LNCAP (cell line): Measurements from ENCODE around the gene CEP41.

Source experiments
- TF ChIP-seq, protein P1 (sequence below): fragments of 450-650 bp; IDR thresholded peaks from 2 replicates; pipeline ENCODE4 v1.5.1; 2017; ENCODE audit warnings: mild to moderate bottlenecking

CEP41 gene

DNA sequence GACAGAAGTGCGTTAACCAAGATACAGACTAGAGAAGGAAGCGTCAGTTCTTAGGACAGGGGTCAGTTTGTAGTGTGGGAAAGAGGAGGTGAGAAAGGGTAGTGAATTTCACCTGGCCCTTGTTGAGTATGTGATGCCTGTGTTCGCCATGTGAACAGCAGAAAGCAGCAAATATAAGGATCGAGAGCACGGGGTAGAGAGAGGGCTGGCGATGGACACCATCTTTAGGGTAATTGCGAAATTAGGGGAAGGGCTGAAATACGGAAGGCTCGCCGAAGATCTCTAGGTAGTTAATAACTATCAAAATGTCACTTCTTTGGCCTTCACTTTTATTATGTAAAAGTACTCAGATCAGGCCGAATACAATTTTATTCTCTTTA, 44.9 kb upstream of the CEP41 start:
- TF ChIP-seq, protein P1, sequence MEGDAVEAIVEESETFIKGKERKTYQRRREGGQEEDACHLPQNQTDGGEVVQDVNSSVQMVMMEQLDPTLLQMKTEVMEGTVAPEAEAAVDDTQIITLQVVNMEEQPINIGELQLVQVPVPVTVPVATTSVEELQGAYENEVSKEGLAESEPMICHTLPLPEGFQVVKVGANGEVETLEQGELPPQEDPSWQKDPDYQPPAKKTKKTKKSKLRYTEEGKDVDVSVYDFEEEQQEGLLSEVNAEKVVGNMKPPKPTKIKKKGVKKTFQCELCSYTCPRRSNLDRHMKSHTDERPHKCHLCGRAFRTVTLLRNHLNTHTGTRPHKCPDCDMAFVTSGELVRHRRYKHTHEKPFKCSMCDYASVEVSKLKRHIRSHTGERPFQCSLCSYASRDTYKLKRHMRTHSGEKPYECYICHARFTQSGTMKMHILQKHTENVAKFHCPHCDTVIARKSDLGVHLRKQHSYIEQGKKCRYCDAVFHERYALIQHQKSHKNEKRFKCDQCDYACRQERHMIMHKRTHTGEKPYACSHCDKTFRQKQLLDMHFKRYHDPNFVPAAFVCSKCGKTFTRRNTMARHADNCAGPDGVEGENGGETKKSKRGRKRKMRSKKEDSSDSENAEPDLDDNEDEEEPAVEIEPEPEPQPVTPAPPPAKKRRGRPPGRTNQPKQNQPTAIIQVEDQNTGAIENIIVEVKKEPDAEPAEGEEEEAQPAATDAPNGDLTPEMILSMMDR = no peak

DNA sequence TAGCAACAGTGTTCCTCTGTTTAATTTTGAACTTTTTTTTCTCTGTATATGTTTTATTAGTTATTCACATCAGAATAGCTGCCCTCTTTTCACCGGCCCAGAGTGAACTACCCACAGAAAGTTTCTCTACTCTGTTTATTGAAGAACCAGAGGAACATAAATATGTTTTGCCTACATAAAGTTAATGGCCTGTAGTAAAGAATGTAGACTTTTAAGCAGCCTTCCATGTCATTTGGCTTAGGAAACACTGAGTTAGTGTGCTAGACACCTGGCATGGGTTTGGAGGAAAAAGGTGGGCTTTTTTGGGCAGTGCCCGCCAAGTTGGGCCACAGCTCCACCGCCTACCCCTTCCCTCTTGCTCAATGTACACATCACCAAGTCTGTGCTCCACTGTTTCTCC, 42.2 kb upstream of the CEP41 start:
- TF ChIP-seq, protein P1 = no peak

DNA sequence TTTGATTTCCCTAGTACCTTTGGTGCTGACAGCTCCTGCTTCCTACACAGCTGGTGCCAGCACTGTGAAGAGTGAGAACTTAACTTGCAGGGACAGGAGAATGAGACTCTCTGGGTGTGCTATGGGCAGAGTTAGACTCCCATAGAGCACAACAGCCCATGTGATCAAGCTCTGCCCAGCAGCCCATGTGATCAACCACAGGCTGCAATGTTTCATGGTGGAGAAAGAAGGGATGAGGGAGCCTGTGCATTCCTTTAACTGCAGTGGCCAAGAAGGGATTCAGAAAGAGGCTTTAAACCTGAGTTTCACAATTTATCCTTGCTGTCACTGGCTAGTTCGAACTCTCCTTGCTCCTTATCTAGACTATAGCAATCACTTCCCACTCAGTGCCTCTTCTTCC, 41.1 kb upstream of the CEP41 start:
- TF ChIP-seq, protein P1 = no peak

DNA sequence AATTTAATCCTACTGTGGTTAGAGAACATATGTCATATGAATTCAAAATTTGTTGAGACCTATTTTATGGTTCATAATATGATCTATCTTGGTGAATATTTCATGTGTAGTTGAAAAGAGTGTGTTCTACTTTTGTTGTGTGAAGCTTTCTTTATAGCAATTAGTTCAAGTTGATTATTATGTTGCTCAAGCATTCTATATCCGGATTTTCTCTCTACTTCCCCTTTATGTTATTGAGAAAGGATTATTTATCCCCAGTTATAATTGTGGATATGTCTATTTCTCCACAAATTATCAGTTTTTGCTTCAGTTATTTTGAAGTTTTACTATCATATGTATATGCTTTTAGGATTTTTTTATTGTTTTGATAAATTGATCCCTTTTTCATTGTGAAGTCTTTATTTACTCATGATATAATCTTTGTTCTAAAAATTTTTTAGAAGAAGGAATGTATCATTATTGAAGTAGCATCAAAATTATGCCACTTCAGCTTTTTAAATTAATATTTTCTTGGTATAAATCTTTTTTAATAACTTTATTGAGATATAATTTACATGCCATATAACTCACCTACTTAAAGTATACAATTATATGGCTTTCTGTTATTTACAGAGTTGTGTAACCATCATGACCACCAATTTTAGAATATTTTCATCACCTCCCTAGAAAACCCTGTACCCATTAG, 39.0 kb upstream of the CEP41 start:
- TF ChIP-seq, protein P1 = no peak

DNA sequence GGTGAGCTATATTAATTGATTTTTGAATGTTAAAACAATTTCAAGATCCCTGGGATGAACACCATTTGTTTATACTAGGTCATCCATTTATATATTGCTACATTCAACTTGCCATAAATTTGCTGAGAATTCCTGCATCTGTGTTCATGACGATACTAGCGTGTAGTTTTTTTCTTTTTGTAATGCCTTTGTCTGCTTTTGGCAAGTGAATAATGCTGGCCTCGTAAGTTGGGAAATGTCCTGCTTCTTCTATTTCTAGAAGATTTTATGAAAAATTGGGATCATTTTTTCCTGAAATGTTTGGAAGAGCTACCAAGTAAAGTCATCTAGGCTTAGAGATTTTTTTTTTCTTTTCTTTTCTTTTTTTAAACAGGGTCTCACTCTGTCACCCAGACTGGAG, 38.2 kb upstream of the CEP41 start:
- TF ChIP-seq, protein P1 = no peak

DNA sequence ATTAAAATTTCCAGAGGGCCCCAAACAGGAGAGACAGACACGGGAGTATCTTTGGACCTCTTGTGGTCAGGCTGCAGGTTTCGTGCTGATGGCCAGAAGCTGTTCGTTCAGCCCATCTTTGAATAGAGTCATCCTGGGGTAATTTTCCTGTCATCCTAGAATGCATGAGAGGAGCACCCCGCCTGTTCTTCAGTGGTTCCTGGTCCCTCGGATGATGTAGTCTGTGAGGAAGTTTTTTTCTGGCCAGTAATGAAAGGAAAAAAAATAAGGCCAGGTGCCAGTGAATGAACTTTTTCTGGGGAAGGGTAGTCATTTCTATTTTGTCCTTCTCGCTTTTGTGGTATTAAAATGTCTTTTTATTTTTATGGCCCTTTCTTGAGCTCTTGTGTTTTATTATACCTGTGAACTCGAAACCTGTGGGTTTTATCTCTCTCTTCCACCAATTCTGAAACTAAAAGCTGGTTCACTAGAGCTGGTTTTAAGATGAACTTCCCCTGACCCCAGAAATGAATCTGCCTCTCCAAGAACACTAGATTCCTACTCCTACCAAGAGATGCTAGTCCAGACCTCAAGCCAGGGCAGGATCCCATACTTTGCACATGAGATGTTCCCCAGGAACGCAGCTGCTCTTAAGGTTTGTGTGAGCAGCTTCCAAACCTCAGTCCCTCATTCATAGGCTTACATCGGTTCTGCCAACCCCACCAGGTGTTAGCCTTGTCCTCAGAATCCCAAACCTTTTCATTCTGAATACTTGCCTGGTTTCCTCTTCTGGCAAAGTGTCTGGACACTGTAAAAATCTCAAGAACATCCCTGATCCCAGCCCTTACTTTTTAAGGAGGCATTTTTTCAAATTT, 35.7 kb upstream of the CEP41 start:
- TF ChIP-seq, protein P1 = no peak

DNA sequence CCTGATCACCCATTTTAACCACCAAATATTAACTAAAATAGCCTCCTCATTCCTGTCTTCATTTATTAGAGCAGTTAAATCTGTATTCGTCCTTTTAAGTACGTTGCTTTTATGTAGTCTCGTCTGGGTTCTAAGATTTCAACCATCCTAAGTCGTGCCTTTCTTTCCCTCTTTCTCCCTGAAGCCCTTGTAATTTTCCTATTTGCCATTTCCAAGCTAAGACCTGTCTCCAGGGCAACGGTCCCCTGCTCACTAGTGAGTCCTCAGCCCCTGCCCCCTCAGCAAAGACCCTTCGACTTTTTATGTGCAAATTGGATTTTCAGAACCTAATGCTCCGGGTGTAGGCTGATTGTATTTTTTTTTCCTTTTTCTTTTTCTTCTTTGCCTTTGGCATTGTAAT, 35.0 kb upstream of the CEP41 start:
- TF ChIP-seq, protein P1 = no peak
